ENCODE results near the gene FAM229A.

FAM229A gene

GRCh38 chr1:32329931-32330466 lies 32.3 kb downstream of the FAM229A start:
- no peak for DNase-seq (ENCODE audit: low spot score)

GRCh38 chr1:32327204-32327603 lies 35.1 kb downstream of the FAM229A start:
- no peak for DNase-seq (ENCODE audit: low spot score)

GRCh38 chr1:32321712-32322291 lies 40.5 kb downstream of the FAM229A start:
- no peak for DNase-seq (ENCODE audit: low spot score)

GRCh38 chr1:32318127-32318869 lies 44.0 kb downstream of the FAM229A start:
- DNase-seq (ENCODE audit: low spot score): no peak

GRCh38 chr1:32316903-32317277 lies 45.4 kb downstream of the FAM229A start:
- no peak for DNase-seq (ENCODE audit: low spot score)

GRCh38 chr1:32311709-32312393 lies 50.4 kb downstream of the FAM229A start:
- DNase-seq (ENCODE audit: low spot score): no peak

Measured in Ammon's horn (tissue), 1 donor.